ENCODE results near the gene RMP24.

RMP24 gene

GRCh38 chr18:35974181-35974580 lies 1.7 kb downstream of the RMP24 start:
- TF ChIP-seq POLR2A (IDR thresholded peaks at IDR 0.05) (no peak), POLR2AphosphoS5 (IDR thresholded peaks at IDR 0.05) (no peak), CTCF (IDR thresholded peaks at IDR 0.05 in 8 of 11, conservative IDR thresholded peaks at IDR 0.05 in 3 of 11) (no peak)
- Histone ChIP-seq H3K9me3 (no peaks in the 10 kb centered on the region), H3K27me3 (replicated peaks in 1 of 7) (no peaks in the 10 kb centered on the region), H3K36me3 (peaks cover 0 to 56% (median 43%) of the 10 kb centered on the region in 6 donors), H3K27ac (no peak overlapping the region), H3K4me1 (peaks cover 15 to 59% (median 44%) of the 10 kb centered on the region in 6 donors), H3K4me3 (peak overlapping the region in 2 of 8 donors; percentile 84 to 91)
- intact Hi-C loops (cut with DNase I; ENCODE audit: low total_unique reads): no loop called here
- WGBS, 5 donors: 82 to 91% (median 90%) methylated on average over 3 of the region's 3 CpGs
- DNase-seq: no peak

- H3K27me3 ChIP-seq (replicated peaks in 1 of 7): no peaks in the 10 kb centered on the region
- no peak for TF ChIP-seq POLR2AphosphoS5 (IDR thresholded peaks at IDR 0.05)
- TF ChIP-seq CTCF (IDR thresholded peaks at IDR 0.05 in 8 of 11, conservative IDR thresholded peaks at IDR 0.05 in 3 of 11): no peak
- TF ChIP-seq POLR2A (IDR thresholded peaks at IDR 0.05): no peak
- DNase-seq: no peak
- intact Hi-C loops (cut with DNase I; ENCODE audit: low total_unique reads): no loop called here
- no peak overlapping the region for H3K4me3 ChIP-seq
- H3K36me3 ChIP-seq: peaks cover 0 to 93% (median 75%) of the 10 kb centered on the region in 6 donors
- no peaks in the 10 kb centered on the region for H3K9me3 ChIP-seq
- peaks cover 3 to 18% (median 6%) of the 10 kb centered on the region in 6 donors for H3K4me1 ChIP-seq
- H3K27ac ChIP-seq: no peak overlapping the region
Observed at GRCh38 chr18:35979112-35979511, 6.6 kb downstream of the RMP24 start.

DNA sequence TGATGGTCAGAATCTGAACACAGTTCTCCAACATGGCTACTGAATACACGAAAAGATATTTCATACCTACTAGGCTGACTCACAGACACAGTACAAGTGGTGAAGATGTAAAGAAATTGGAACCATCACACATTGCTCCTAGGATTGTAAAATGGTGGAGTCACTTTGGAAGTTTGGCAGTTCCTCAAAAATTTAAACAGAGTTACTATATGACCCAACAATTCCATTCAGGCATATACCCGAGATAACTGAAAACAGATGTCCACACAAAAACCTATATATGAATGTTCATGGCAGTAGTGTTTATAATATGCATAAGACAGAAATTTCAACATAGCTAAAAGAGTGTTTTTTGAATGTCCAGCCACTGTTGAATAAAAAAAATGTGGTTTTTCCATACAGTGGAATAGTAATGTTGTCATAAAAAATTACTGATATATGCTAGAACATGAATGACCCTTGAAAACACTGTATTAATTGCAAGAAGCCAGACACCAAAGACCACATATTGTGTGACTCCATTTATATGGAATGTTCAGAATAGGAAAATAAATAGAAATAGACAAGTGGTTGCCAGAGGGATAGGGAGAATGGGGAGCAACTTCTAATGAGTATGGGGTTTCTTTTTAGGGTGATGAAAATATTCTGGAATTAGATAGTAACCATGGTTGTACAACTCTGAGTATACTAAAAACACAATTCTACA lies 10.1 kb downstream of the RMP24 start:
- H3K9me3 ChIP-seq: no peaks in the 10 kb centered on the region
- WGBS, 5 donors: 88 to 96% (median 95%) methylated on average over 2 of the region's 2 CpGs
- H3K27me3 ChIP-seq (replicated peaks in 1 of 7): no peaks in the 10 kb centered on the region
- DNase-seq: no peak
- no peak overlapping the region for H3K27ac ChIP-seq
- H3K4me1 ChIP-seq: no peaks in the 10 kb centered on the region
- intact Hi-C loops (cut with DNase I; ENCODE audit: low total_unique reads): no loop called here
- TF ChIP-seq POLR2AphosphoS5 (IDR thresholded peaks at IDR 0.05) (no peak), CTCF (IDR thresholded peaks at IDR 0.05 in 8 of 11, conservative IDR thresholded peaks at IDR 0.05 in 3 of 11) (no peak), POLR2A (IDR thresholded peaks at IDR 0.05) (no peak)
- no peak overlapping the region for H3K4me3 ChIP-seq
- peaks cover 0 to 75% (median 49%) of the 10 kb centered on the region in 6 donors for H3K36me3 ChIP-seq

- TF ChIP-seq POLR2A (IDR thresholded peaks at IDR 0.05) (no peak), POLR2AphosphoS5 (IDR thresholded peaks at IDR 0.05) (peak in 1 of 3 donors; percentile 34)
- Histone ChIP-seq H3K36me3 (peaks cover 0 to 75% (median 45%) of the 10 kb centered on the region in 6 donors), H3K9me3 (no peaks in the 10 kb centered on the region), H3K27ac (no peak overlapping the region), H3K27me3 (replicated peaks in 1 of 7) (no peaks in the 10 kb centered on the region), H3K4me1 (no peaks in the 10 kb centered on the region), H3K4me3 (no peak overlapping the region)
- intact Hi-C loops (cut with DNase I; ENCODE audit: low total_unique reads): no loop called here
- DNase-seq: no peak
Observed at GRCh38 chr18:35983147-35983546, 10.7 kb downstream of the RMP24 start.

Measured in spleen (tissue), 11 donors.